Neural cell (in vitro differentiated cells): ENCODE measurements around the gene CAMK2B. TPM values are rescaled to one million over a fixed set of nuclear protein-coding genes. Genes with fewer than 3 reads are reported as not detected.

ENCODE experiments used
- H2AFZ ChIP-seq: fragments of 200-600, 300-800 bp; sonication (generic), shearing (Covaris generic); 2 replicates; pipeline ENCODE4 v1.6.0; 2014; ENCODE audit warnings: low read depth, mild to moderate bottlenecking, antibody characterized with exemption, low read length, moderate library complexity
- H3F3A ChIP-seq: fragments of 200-600 bp; shearing (Covaris generic); 2 replicates; pipeline ENCODE4 v1.6.1; 2016; ENCODE audit warnings: mild to moderate bottlenecking, moderate library complexity, mixed read lengths, antibody characterized with exemption, low read length; ENCODE audit not compliant: insufficient read depth, poor library complexity, severe bottlenecking
- H3K27ac ChIP-seq: fragments of 200-600, 300-800 bp; sonication (generic), shearing (Covaris generic); 2 replicates; pipeline ENCODE4 v1.5.1; 2014; ENCODE audit warnings: mild to moderate bottlenecking, low read length, moderate library complexity
- H3K27me3 ChIP-seq: fragments of 300-800, 200-600 bp; sonication (generic), shearing (Covaris generic); 2 replicates; pipeline ENCODE4 v1.6.0; 2014; ENCODE audit warnings: mild to moderate bottlenecking, low read depth, low read length, moderate library complexity; ENCODE audit not compliant: insufficient read depth
- H3K36me3 ChIP-seq: fragments of 300-800, 200-600 bp; sonication (generic), shearing (Covaris generic); 2 replicates; pipeline ENCODE4 v1.5.1; 2014; ENCODE audit warnings: mild to moderate bottlenecking, antibody characterized with exemption, low read length, moderate library complexity; ENCODE audit not compliant: insufficient read depth
- H3K4me2 ChIP-seq: fragments of 300-800, 200-600 bp; sonication (generic), shearing (Covaris generic); 2 replicates; pipeline ENCODE4 v1.6.0; 2014; ENCODE audit warnings: mild to moderate bottlenecking, low read length
- H3K4me3 ChIP-seq: fragments of 300-800, 200-600 bp; sonication (generic), shearing (Covaris generic); 2 replicates; pipeline ENCODE4 v1.5.1; 2014; ENCODE audit warnings: mild to moderate bottlenecking, low read length, moderate library complexity
- H3K79me2 ChIP-seq: fragments of 200-600 bp; shearing (Covaris generic); replicated peaks from 2 replicates; pipeline ENCODE4 v1.6.0; 2014; ENCODE audit warnings: mild to moderate bottlenecking, low read length, moderate library complexity; ENCODE audit not compliant: insufficient read depth
- H3K9ac ChIP-seq: fragments of 300-800, 200-600 bp; sonication (generic), shearing (Covaris generic); 2 replicates; pipeline ENCODE4 v1.6.1; 2016; ENCODE audit warnings: mild to moderate bottlenecking, low read length, mixed read lengths
- H3K9me2 ChIP-seq: fragments of 200-600 bp; shearing (Covaris generic); 2 replicates; pipeline ENCODE4 v1.6.1; 2016; ENCODE audit warnings: mild to moderate bottlenecking, low read length, mixed read lengths; ENCODE audit not compliant: insufficient read depth
- H3K9me3 ChIP-seq: fragments of 200-600, 300-800 bp; sonication (generic), shearing (Covaris generic); 2 replicates; pipeline ENCODE4 v1.6.1; 2016; ENCODE audit warnings: mild to moderate bottlenecking, mixed run types, low read length, moderate library complexity, mixed read lengths
- H4K20me1 ChIP-seq: fragments of 200-600 bp; shearing (Covaris generic); 2 replicates; pipeline ENCODE4 v1.6.1; 2016; ENCODE audit warnings: mild to moderate bottlenecking, mixed run types; ENCODE audit not compliant: insufficient read depth
- CTCF ChIP-seq: fragments of 450-650 bp; IDR thresholded peaks from 2 replicates; pipeline ENCODE4 v1.5.1; 2014; ENCODE audit warnings: antibody characterized with exemption, mild to moderate bottlenecking, moderate library complexity; ENCODE audit not compliant: poor library complexity, severe bottlenecking
- EP300 ChIP-seq: fragments of 450-650 bp; conservative IDR thresholded peaks from 2 replicates; pipeline ENCODE4 v1.6.1; 2014; ENCODE audit warnings: antibody characterized with exemption, mild to moderate bottlenecking, moderate library complexity; ENCODE audit not compliant: poor library complexity, severe bottlenecking
- EZH2 ChIP-seq: fragments of 200-600, 300-800 bp; shearing (Covaris generic), sonication (generic); IDR thresholded peaks from 2 replicates; pipeline ENCODE4 v1.6.1; 2014; ENCODE audit warnings: antibody characterized with exemption, low read length, borderline replicate concordance, mild to moderate bottlenecking; ENCODE audit not compliant: insufficient read depth, poor library complexity, severe bottlenecking
- MXI1 ChIP-seq: fragments of 450-650 bp; conservative IDR thresholded peaks from 2 replicates; pipeline ENCODE4 v1.6.1; 2014; ENCODE audit warnings: antibody characterized with exemption, mild to moderate bottlenecking; ENCODE audit not compliant: poor library complexity, severe bottlenecking
- POLR2AphosphoS5 ChIP-seq: IDR thresholded peaks from 2 replicates; pipeline ENCODE4 v1.6.1; 2012
- RAD21 ChIP-seq: fragments of 450-650 bp; conservative IDR thresholded peaks from 2 replicates; pipeline ENCODE4 v1.6.1; 2014; ENCODE audit warnings: antibody characterized with exemption, mild to moderate bottlenecking, moderate library complexity
- SMC3 ChIP-seq: fragments of 450-650 bp; conservative IDR thresholded peaks from 2 replicates; pipeline ENCODE4 v1.6.1; 2014; ENCODE audit warnings: antibody characterized with exemption, mild to moderate bottlenecking, moderate library complexity; ENCODE audit not compliant: poor library complexity
- TAF1 ChIP-seq: IDR thresholded peaks from 2 replicates; pipeline ENCODE4 v1.6.1; 2012; ENCODE audit warnings: low read depth
- polyA plus RNA-seq: library from polyadenylated mRNA; depleted of rRNA; stranded (reverse); fragments of >200 nt; gene quantifications from 2 replicates; pipeline ENCODE4 v1.2.3, GENCODE V29; 2014
- TF ChIP-seq, protein P1 (sequence below): IDR thresholded peaks from 2 replicates; pipeline ENCODE4 v1.6.1; 2012; ENCODE audit warnings: borderline replicate concordance

CAMK2B gene
- polyA plus RNA-seq, 1 donor from 2014 or later: 67.3 TPM

- Histone ChIP-seq H2AFZ (no peak overlapping the region), H3K79me2 (no peaks in the 10 kb centered on the region), H3K9ac (peak overlapping the region; percentile 31), H3K27ac (no peak overlapping the region), H3K27me3 (no peaks in the 10 kb centered on the region), H3K36me3 (no peaks in the 10 kb centered on the region), H4K20me1 (no peaks in the 10 kb centered on the region), H3K4me2 (no peak overlapping the region), H3K9me3 (no peaks in the 10 kb centered on the region), H3F3A (no peaks in the 10 kb centered on the region), H3K4me3 (peak overlapping the region; percentile 41), H3K9me2 (no peaks in the 10 kb centered on the region)
- TF ChIP-seq SMC3 (no peak), TAF1 (no peak)
Observed at GRCh38 chr7:44276571-44277221, 48.7 kb downstream of the CAMK2B start.

- Histone ChIP-seq H4K20me1 (no peaks in the 10 kb centered on the region), H3K79me2 (no peaks in the 10 kb centered on the region), H3K27me3 (no peaks in the 10 kb centered on the region), H3K9ac (peak overlapping the region; percentile 31), H3K36me3 (no peaks in the 10 kb centered on the region), H3K9me3 (no peaks in the 10 kb centered on the region), H3K9me2 (no peaks in the 10 kb centered on the region), H3K4me2 (no peak overlapping the region), H2AFZ (no peak overlapping the region), H3K4me3 (peak overlapping the region; percentile 41), H3F3A (no peaks in the 10 kb centered on the region), H3K27ac (no peak overlapping the region)
- no peak for TF ChIP-seq MXI1
- TF ChIP-seq RAD21: no peak
- TF ChIP-seq CTCF: no peak
- TF ChIP-seq POLR2AphosphoS5: no peak
- TF ChIP-seq EP300: no peak
- TF ChIP-seq SMC3: no peak
- TF ChIP-seq, protein P1, sequence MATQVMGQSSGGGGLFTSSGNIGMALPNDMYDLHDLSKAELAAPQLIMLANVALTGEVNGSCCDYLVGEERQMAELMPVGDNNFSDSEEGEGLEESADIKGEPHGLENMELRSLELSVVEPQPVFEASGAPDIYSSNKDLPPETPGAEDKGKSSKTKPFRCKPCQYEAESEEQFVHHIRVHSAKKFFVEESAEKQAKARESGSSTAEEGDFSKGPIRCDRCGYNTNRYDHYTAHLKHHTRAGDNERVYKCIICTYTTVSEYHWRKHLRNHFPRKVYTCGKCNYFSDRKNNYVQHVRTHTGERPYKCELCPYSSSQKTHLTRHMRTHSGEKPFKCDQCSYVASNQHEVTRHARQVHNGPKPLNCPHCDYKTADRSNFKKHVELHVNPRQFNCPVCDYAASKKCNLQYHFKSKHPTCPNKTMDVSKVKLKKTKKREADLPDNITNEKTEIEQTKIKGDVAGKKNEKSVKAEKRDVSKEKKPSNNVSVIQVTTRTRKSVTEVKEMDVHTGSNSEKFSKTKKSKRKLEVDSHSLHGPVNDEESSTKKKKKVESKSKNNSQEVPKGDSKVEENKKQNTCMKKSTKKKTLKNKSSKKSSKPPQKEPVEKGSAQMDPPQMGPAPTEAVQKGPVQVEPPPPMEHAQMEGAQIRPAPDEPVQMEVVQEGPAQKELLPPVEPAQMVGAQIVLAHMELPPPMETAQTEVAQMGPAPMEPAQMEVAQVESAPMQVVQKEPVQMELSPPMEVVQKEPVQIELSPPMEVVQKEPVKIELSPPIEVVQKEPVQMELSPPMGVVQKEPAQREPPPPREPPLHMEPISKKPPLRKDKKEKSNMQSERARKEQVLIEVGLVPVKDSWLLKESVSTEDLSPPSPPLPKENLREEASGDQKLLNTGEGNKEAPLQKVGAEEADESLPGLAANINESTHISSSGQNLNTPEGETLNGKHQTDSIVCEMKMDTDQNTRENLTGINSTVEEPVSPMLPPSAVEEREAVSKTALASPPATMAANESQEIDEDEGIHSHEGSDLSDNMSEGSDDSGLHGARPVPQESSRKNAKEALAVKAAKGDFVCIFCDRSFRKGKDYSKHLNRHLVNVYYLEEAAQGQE: no peak
- no peak for TF ChIP-seq TAF1
- no peak for TF ChIP-seq EZH2
Observed at GRCh38 chr7:44275957-44276570, 49.3 kb downstream of the CAMK2B start.
